Skeletal muscle satellite cell (primary cell): ENCODE data around the gene THY1.
"Not testable (repeated sequence)": the region's sequence is repeated elsewhere in the genome, so short reads cannot be mapped to it uniquely, and the experiment has no call there.

Experiments
- H3K27me3 ChIP-seq: 2 replicates; pipeline ENCODE4 v1.7.0; 2013; ENCODE audit warnings: low read length; ENCODE audit not compliant: control insufficient read depth, insufficient read depth
- H3K36me3 ChIP-seq: 2 replicates; pipeline ENCODE4 v1.7.0; 2013; ENCODE audit warnings: mild to moderate bottlenecking, control low read depth, low read length; ENCODE audit not compliant: insufficient read depth
- H3K4me1 ChIP-seq: 2 replicates; pipeline ENCODE4 v1.7.0; 2013; ENCODE audit warnings: low read length; ENCODE audit not compliant: control insufficient read depth, insufficient read depth
- H3K4me2 ChIP-seq: 2 replicates; pipeline ENCODE4 v1.7.0; 2013; ENCODE audit warnings: mild to moderate bottlenecking, low read length
- H3K4me3 ChIP-seq: 2 replicates; pipeline ENCODE4 v1.7.0; 2013; ENCODE audit warnings: low read length
- H3K9ac ChIP-seq: 2 replicates; pipeline ENCODE4 v1.7.0; 2013; ENCODE audit warnings: mild to moderate bottlenecking, low read depth, low read length, moderate library complexity
- H3K9me3 ChIP-seq: replicated peaks from 2 replicates; pipeline ENCODE4 v1.7.0; 2013; ENCODE audit warnings: mild to moderate bottlenecking, control low read depth, low read length

Gene THY1

GRCh38 chr11:119455708-119456107 lies 32.7 kb upstream of the THY1 start:
- H3K36me3 ChIP-seq, H3K4me2 ChIP-seq, H3K27me3 ChIP-seq, H3K9me3 ChIP-seq, H3K4me3 ChIP-seq, H3K9ac ChIP-seq: not testable (repeated sequence)
- peaks cover 12% of the 10 kb centered on the region for H3K4me1 ChIP-seq

- H3K4me1 ChIP-seq, H3K36me3 ChIP-seq, H3K4me2 ChIP-seq, H3K9me3 ChIP-seq, H3K4me3 ChIP-seq, H3K9ac ChIP-seq, H3K27me3 ChIP-seq: not testable (repeated sequence)
Measured at GRCh38 chr11:119455241-119455640, 32.3 kb upstream of the THY1 start.

- Histone ChIP-seq H3K9me3 (no peaks in the 10 kb centered on the region), H3K27me3 (peaks cover 4% of the 10 kb centered on the region), H3K4me2 (no peak overlapping the region), H3K4me1 (no peaks in the 10 kb centered on the region), H3K9ac (no peak overlapping the region), H3K4me3 (no peak overlapping the region), H3K36me3 (no peaks in the 10 kb centered on the region)
Measured at GRCh38 chr11:119453881-119454280, 30.9 kb upstream of the THY1 start.

GRCh38 chr11:119450590-119451326 lies 27.8 kb upstream of the THY1 start:
- Histone ChIP-seq H3K27me3 (peaks cover 4% of the 10 kb centered on the region), H3K9me3 (no peaks in the 10 kb centered on the region), H3K4me2 (no peak overlapping the region), H3K4me1 (peaks cover 3% of the 10 kb centered on the region), H3K9ac (no peak overlapping the region), H3K36me3 (no peaks in the 10 kb centered on the region), H3K4me3 (no peak overlapping the region)

GRCh38 chr11:119449498-119449897 lies 26.5 kb upstream of the THY1 start:
- no peak overlapping the region for H3K9ac ChIP-seq
- no peak overlapping the region for H3K4me3 ChIP-seq
- H3K4me2 ChIP-seq: no peak overlapping the region
- H3K27me3 ChIP-seq: peaks cover 4% of the 10 kb centered on the region
- no peaks in the 10 kb centered on the region for H3K9me3 ChIP-seq
- peaks cover 11% of the 10 kb centered on the region for H3K4me1 ChIP-seq
- H3K36me3 ChIP-seq: no peaks in the 10 kb centered on the region

DNA sequence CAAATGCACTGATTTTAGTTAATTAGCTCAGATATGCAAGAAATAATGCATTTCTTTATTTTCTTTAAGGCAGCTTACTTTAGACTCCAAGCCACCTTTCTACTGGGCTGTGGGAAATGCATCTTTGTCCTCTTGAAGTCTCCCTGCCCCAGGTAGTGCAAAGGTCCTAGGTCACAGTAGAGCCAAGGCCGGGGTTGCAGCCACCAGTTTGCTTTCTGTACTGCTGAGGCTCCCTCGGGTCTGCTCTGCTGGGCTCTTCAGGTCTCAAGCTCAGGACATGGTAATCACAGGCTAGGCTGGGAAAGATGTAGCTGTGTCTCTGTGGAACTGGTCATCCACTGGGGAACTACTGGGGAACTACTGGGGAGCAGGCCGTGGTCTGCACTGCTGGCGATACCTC lies 25.4 kb upstream of the THY1 start:
- H3K36me3 ChIP-seq: no peaks in the 10 kb centered on the region

GRCh38 chr11:119447664-119448242 lies 24.8 kb upstream of the THY1 start:
- H3K9ac ChIP-seq: no peak overlapping the region

More for the DNA sequence above, 25.4 kb upstream of the THY1 start:
- Histone ChIP-seq H3K4me3 (no peak overlapping the region), H3K9ac (no peak overlapping the region), H3K9me3 (no peaks in the 10 kb centered on the region), H3K27me3 (peaks cover under 1% of the 10 kb centered on the region), H3K4me2 (no peak overlapping the region), H3K4me1 (peaks cover 11% of the 10 kb centered on the region)

DNA sequence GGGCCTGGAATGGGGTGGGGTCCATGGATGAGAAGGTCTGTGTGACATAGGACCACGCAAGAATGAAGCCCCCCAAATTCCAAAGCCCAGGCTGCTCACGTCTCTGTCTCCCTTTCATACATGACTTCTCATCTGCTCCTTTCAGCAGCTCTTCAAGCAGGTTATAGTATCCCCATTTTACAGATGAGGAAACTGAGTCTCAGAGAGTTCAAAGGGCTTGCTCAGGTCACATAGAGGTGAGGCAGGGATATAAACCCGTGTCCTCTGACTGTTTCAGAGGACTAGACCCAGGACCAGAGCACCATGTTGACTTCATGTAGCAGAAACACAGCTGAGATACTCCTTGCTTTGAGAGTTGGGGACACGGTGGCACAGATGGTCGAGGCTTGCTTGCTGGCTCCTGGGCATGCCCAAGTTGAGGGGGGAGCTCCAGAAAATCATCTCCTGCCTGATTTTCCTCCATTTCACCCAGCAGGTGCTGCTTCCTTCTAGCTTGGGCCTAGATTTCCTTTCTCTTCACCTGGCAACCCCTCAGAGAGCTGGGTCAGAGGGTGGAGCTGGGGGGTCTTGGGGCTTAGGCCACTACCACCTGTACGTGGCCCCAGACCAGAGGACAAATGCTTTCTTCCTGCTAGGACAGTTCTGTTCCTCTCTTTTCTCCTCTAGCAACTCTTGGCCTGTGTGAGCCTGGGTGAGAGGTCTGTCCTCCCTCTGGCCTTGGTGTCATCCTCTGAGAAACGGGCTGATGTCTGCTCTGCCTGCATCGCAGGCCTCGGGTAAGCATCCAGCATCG lies 24.1 kb upstream of the THY1 start:
- Histone ChIP-seq H3K4me1 (peaks cover 11% of the 10 kb centered on the region), H3K27me3 (no peaks in the 10 kb centered on the region), H3K36me3 (no peaks in the 10 kb centered on the region), H3K4me3 (no peak overlapping the region), H3K9me3 (no peaks in the 10 kb centered on the region), H3K4me2 (no peak overlapping the region), H3K9ac (no peak overlapping the region)

More at GRCh38 chr11:119447664-119448242, 24.8 kb upstream of the THY1 start:
- H3K9me3 ChIP-seq: no peaks in the 10 kb centered on the region
- peaks cover 11% of the 10 kb centered on the region for H3K4me1 ChIP-seq
- H3K4me3 ChIP-seq: no peak overlapping the region
- H3K27me3 ChIP-seq: no peaks in the 10 kb centered on the region
- H3K4me2 ChIP-seq: no peak overlapping the region
- no peaks in the 10 kb centered on the region for H3K36me3 ChIP-seq

GRCh38 chr11:119446434-119446833 lies 23.5 kb upstream of the THY1 start:
- H3K9me3 ChIP-seq: no peaks in the 10 kb centered on the region
- H3K4me3 ChIP-seq: no peak overlapping the region
- H3K36me3 ChIP-seq: no peaks in the 10 kb centered on the region
- H3K4me2 ChIP-seq: no peak overlapping the region
- peaks cover 11% of the 10 kb centered on the region for H3K4me1 ChIP-seq
- H3K27me3 ChIP-seq: no peaks in the 10 kb centered on the region
- H3K9ac ChIP-seq: no peak overlapping the region

- no peaks in the 10 kb centered on the region for H3K36me3 ChIP-seq
- peaks cover 11% of the 10 kb centered on the region for H3K4me1 ChIP-seq
- peak overlapping the region; percentile 13 for H3K4me2 ChIP-seq
- no peak overlapping the region for H3K4me3 ChIP-seq
- H3K9ac ChIP-seq: no peak overlapping the region
- H3K9me3 ChIP-seq: no peaks in the 10 kb centered on the region
- no peaks in the 10 kb centered on the region for H3K27me3 ChIP-seq
Measured at GRCh38 chr11:119445850-119446249, 22.9 kb upstream of the THY1 start.

GRCh38 chr11:119445379-119445778 lies 22.4 kb upstream of the THY1 start:
- H3K4me1 ChIP-seq: peaks cover 11% of the 10 kb centered on the region
- H3K9ac ChIP-seq: no peak overlapping the region
- H3K4me3 ChIP-seq: no peak overlapping the region
- H3K9me3 ChIP-seq: no peaks in the 10 kb centered on the region
- no peaks in the 10 kb centered on the region for H3K36me3 ChIP-seq
- peak overlapping the region; percentile 13 for H3K4me2 ChIP-seq
- H3K27me3 ChIP-seq: no peaks in the 10 kb centered on the region
